ENCODE data around the gene NPLOC4. TPM values are rescaled to one million over a fixed set of nuclear protein-coding genes. Genes with fewer than 3 reads are reported as not detected.

NPLOC4 gene
- total and polyA plus RNA-seq, 4 donors: 23.5 to 67.4 (median 50.6) TPM

DNA sequence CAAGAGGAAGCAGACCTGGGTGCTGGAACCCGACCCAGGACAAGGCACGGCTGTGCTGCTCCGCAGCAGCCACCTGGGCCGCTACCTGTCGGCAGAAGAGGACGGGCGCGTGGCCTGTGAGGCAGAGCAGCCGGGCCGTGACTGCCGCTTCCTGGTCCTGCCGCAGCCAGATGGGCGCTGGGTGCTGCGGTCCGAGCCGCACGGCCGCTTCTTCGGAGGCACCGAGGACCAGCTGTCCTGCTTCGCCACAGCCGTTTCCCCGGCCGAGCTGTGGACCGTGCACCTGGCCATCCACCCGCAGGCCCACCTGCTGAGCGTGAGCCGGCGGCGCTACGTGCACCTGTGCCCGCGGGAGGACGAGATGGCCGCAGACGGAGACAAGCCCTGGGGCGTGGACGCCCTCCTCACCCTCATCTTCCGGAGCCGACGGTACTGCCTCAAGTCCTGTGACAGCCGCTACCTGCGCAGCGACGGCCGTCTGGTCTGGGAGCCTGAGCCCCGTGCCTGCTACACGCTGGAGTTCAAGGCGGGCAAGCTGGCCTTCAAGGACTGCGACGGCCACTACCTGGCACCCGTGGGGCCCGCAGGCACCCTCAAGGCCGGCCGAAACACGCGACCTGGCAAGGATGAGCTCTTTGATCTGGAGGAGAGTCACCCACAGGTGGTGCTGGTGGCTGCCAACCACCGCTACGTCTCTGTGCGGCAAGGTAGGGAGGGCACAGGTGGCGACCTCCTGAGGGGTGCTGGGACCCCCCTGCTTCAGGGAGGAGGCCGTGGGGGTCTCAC, 108.1 kb downstream of the NPLOC4 start (continued):
- TF ChIP-seq, protein P1, sequence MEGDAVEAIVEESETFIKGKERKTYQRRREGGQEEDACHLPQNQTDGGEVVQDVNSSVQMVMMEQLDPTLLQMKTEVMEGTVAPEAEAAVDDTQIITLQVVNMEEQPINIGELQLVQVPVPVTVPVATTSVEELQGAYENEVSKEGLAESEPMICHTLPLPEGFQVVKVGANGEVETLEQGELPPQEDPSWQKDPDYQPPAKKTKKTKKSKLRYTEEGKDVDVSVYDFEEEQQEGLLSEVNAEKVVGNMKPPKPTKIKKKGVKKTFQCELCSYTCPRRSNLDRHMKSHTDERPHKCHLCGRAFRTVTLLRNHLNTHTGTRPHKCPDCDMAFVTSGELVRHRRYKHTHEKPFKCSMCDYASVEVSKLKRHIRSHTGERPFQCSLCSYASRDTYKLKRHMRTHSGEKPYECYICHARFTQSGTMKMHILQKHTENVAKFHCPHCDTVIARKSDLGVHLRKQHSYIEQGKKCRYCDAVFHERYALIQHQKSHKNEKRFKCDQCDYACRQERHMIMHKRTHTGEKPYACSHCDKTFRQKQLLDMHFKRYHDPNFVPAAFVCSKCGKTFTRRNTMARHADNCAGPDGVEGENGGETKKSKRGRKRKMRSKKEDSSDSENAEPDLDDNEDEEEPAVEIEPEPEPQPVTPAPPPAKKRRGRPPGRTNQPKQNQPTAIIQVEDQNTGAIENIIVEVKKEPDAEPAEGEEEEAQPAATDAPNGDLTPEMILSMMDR (IDR thresholded peaks at IDR 0.05; ENCODE audit: low read depth, low read length, missing input control): no peak

DNA sequence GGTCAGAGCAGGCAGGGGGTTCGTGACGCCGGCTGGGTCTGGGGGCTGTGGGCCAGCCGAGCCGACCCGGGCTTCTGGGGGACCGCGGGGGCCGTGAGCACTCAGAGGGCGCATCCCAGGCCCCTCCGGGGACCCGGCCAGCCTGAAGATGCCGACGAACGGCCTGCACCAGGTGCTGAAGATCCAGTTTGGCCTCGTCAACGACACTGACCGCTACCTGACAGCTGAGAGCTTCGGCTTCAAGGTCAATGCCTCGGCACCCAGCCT, 108.6 kb downstream of the NPLOC4 start:
- H3K4me1 ChIP-seq (ENCODE audit: control insufficient read depth in 4 of 4, insufficient read depth in 4 of 4, low read length in 3 of 4): no peaks in the 10 kb centered on the region
- no peak for DNase-seq (ENCODE audit: low spot score)
- 47% methylated on average over 20 of the region's 20 CpGs for WGBS
- H3K9ac ChIP-seq (ENCODE audit: low read depth in 1 of 2, low read length in 2 of 2): no peak overlapping the region
- TF ChIP-seq FOXA2 (IDR thresholded peaks at IDR 0.05): no peak
- TF ChIP-seq NR2F2 (IDR thresholded peaks at IDR 0.05): no peak
- no peak for TF ChIP-seq FOXA1 (IDR thresholded peaks at IDR 0.05)
- TF ChIP-seq YY1 (IDR thresholded peaks at IDR 0.05): no peak
- TF ChIP-seq, protein P2, sequence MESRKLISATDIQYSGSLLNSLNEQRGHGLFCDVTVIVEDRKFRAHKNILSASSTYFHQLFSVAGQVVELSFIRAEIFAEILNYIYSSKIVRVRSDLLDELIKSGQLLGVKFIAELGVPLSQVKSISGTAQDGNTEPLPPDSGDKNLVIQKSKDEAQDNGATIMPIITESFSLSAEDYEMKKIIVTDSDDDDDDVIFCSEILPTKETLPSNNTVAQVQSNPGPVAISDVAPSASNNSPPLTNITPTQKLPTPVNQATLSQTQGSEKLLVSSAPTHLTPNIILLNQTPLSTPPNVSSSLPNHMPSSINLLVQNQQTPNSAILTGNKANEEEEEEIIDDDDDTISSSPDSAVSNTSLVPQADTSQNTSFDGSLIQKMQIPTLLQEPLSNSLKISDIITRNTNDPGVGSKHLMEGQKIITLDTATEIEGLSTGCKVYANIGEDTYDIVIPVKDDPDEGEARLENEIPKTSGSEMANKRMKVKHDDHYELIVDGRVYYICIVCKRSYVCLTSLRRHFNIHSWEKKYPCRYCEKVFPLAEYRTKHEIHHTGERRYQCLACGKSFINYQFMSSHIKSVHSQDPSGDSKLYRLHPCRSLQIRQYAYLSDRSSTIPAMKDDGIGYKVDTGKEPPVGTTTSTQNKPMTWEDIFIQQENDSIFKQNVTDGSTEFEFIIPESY (IDR thresholded peaks at IDR 0.05): no peak
- no peak for TF ChIP-seq EGR1 (IDR thresholded peaks at IDR 0.05; ENCODE audit: low read depth in 2 of 2)
- no peak for TF ChIP-seq RAD21 (IDR thresholded peaks at IDR 0.05)
- TF ChIP-seq HNF4G (IDR thresholded peaks at IDR 0.05): no peak
- TF ChIP-seq, protein P3, sequence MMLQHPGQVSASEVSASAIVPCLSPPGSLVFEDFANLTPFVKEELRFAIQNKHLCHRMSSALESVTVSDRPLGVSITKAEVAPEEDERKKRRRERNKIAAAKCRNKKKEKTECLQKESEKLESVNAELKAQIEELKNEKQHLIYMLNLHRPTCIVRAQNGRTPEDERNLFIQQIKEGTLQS (IDR thresholded peaks at IDR 0.05): no peak
- no peak for TF ChIP-seq HNF4A (conservative IDR thresholded peaks at IDR 0.05)
- TF ChIP-seq, protein P4, sequence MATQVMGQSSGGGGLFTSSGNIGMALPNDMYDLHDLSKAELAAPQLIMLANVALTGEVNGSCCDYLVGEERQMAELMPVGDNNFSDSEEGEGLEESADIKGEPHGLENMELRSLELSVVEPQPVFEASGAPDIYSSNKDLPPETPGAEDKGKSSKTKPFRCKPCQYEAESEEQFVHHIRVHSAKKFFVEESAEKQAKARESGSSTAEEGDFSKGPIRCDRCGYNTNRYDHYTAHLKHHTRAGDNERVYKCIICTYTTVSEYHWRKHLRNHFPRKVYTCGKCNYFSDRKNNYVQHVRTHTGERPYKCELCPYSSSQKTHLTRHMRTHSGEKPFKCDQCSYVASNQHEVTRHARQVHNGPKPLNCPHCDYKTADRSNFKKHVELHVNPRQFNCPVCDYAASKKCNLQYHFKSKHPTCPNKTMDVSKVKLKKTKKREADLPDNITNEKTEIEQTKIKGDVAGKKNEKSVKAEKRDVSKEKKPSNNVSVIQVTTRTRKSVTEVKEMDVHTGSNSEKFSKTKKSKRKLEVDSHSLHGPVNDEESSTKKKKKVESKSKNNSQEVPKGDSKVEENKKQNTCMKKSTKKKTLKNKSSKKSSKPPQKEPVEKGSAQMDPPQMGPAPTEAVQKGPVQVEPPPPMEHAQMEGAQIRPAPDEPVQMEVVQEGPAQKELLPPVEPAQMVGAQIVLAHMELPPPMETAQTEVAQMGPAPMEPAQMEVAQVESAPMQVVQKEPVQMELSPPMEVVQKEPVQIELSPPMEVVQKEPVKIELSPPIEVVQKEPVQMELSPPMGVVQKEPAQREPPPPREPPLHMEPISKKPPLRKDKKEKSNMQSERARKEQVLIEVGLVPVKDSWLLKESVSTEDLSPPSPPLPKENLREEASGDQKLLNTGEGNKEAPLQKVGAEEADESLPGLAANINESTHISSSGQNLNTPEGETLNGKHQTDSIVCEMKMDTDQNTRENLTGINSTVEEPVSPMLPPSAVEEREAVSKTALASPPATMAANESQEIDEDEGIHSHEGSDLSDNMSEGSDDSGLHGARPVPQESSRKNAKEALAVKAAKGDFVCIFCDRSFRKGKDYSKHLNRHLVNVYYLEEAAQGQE (IDR thresholded peaks at IDR 0.05): no peak
- no peak for TF ChIP-seq GABPA (IDR thresholded peaks at IDR 0.05 in 1 of 2, conservative IDR thresholded peaks at IDR 0.05 in 1 of 2)
- TF ChIP-seq, protein P1 (IDR thresholded peaks at IDR 0.05; ENCODE audit: low read depth, low read length, missing input control): no peak
- no peak for TF ChIP-seq TAF1 (conservative IDR thresholded peaks at IDR 0.05)
- TF ChIP-seq RXRA (IDR thresholded peaks at IDR 0.05): no peak
- TF ChIP-seq, protein P5, sequence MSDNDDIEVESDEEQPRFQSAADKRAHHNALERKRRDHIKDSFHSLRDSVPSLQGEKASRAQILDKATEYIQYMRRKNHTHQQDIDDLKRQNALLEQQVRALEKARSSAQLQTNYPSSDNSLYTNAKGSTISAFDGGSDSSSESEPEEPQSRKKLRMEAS (IDR thresholded peaks at IDR 0.05): no peak
- no peak for TF ChIP-seq JUND (IDR thresholded peaks at IDR 0.05)
- no peak overlapping the region for H3K27ac ChIP-seq (ENCODE audit: low read depth in 1 of 2, low read length in 2 of 2)
- H3K4me3 ChIP-seq (ENCODE audit: low read depth in 1 of 3, low read length in 3 of 3): no peak overlapping the region
- H3K36me3 ChIP-seq (ENCODE audit: control insufficient read depth in 4 of 4, insufficient read depth in 3 of 4, low read depth in 1 of 4, low read length in 3 of 4): no peaks in the 10 kb centered on the region
- no peaks in the 10 kb centered on the region for H3K9me3 ChIP-seq (ENCODE audit: control insufficient read depth in 4 of 4, low read length in 3 of 4)
- no peaks in the 10 kb centered on the region for H3K27me3 ChIP-seq (ENCODE audit: control insufficient read depth in 4 of 4, insufficient read depth in 4 of 4, low read length in 3 of 4)
